Measurements from ENCODE around the gene LPAR5. TPM values are rescaled to one million over a fixed set of nuclear protein-coding genes. Genes with fewer than 3 reads are reported as not detected.
A peak's percentile ranks its signal among the peaks of the same experiment; 100 is the strongest.

Gene LPAR5
- total RNA-seq: 10 to 100 TPM; 15.8 to 18.5 TPM

DNA sequence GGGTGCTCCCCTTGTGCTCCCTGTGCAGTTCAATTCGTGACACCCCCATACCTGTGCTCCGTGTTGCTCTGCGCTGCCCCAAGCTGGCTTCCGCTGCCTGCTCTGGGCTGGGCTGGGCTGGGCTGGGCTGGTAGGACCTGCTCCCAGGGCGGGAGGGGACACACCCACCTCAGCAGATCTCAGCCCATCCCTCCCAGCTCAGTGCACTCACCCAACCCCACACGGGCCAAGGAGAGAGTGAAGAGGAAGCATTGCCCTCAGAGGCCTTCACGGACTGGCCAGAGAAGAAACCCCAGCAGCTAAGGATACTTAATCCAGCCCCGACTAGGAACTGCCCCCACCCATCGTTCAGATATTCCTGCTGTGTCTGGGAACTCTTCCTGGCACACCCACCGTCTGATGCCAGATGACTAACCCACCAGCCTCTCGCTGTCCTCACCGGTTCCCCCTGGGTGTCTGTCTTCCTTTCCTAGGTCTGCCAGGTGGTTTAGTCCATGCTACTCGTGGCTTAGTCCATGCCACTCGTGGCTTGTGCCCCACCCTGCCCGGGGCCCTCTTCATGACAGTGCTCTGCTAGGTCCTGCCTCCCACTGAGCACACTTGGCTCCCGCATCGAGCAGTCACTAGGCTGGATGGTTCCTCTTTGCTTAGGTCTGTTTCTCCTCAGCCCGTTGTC lies at the start of gene LPAR5:
LPAR5 (minus strand) TSS at position 104 of the 676 bp plus-strand sequence. CDS start 14,711 bp downstream, outside the sequence.
- Mint-ChIP-seq H3K27ac (peak within 1 kb of the TSS; percentile 92), H3K9me3 (ENCODE audit: low read depth) (no peaks in the 10 kb centered on the region), H3K4me1 (peaks cover 44% of the 10 kb centered on the region), H3K4me3 (peak within 1 kb of the TSS; percentile 77), H3K27me3 (no peaks in the 10 kb centered on the region), H3K36me3 (peaks cover 4% of the 10 kb centered on the region)
- ATAC-seq (peak; percentile 68), DNase-seq (peak; percentile 79)
- CTCF ChIA-PET: interaction anchor here (1.0 to 2.1 kb wide), 8 partner anchors 14 to 131 kb away, joined by 3 to 8 read pairs (median 4); partner anchors contain the start of genes PTMS and ZNF384

DNA sequence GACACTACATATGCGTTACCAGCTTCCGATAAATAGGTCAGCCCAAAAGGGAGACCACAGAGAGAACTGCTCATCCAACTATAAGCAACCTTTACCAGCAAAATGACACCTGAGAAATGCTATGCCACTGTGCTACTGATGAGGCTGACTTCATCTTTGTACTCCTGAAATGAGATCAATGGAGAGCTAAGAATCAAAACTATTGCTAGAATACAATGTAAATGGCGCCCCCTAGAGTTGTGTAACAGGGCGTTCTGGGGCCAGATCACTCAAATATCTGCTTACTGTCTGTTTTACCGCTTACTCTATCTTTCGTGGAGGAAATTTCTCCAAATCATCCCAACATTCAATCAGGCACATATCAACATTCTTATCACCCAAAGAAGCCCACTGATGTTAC lies 48.9 kb upstream of the LPAR5 start:
- no peak overlapping the region for H3K4me3 Mint-ChIP-seq
- no peaks in the 10 kb centered on the region for H3K9me3 Mint-ChIP-seq (ENCODE audit: low read depth)
- no peaks in the 10 kb centered on the region for H3K27me3 Mint-ChIP-seq
- ATAC-seq: no peak
- CTCF ChIA-PET: interaction anchor here (0.7 to 3.8 kb wide), 24 partner anchors 11 to 152 kb away, joined by 3 to 36 read pairs (median 4); partner anchors contain the start of genes COPS7A, MLF2 and PTMS
- H3K36me3 Mint-ChIP-seq: peaks cover 42% of the 10 kb centered on the region
- H3K27ac Mint-ChIP-seq: peak overlapping the region; percentile 64
- H3K4me1 Mint-ChIP-seq: peaks cover 42% of the 10 kb centered on the region
- peak; percentile 69 for DNase-seq

GRCh38 chr12:6676962-6677361 lies 41.2 kb upstream of the LPAR5 start:
- DNase-seq (no peak), ATAC-seq (no peak)
- no peak overlapping the region for H3K27ac Mint-ChIP-seq
- no peak overlapping the region for H3K4me3 Mint-ChIP-seq
- H3K27me3 Mint-ChIP-seq: no peaks in the 10 kb centered on the region
- CTCF ChIA-PET: interaction anchor here (1.2 to 1.6 kb wide), 2 partner anchors 10 to 11 kb away, joined by 4 read pairs; no protein-coding TSS in a partner anchor
- H3K36me3 Mint-ChIP-seq: peaks cover 59% of the 10 kb centered on the region
- no peaks in the 10 kb centered on the region for H3K9me3 Mint-ChIP-seq (ENCODE audit: low read depth)
- H3K4me1 Mint-ChIP-seq: no peaks in the 10 kb centered on the region

GRCh38 chr12:6672143-6672542 lies 36.4 kb upstream of the LPAR5 start:
- CTCF ChIA-PET: no interaction called here
- no peak for ATAC-seq
- peaks cover 67% of the 10 kb centered on the region for H3K36me3 Mint-ChIP-seq

GRCh38 chr12:6667559-6668210 lies 31.9 kb upstream of the LPAR5 start:
- DNase-seq: no peak
- peaks cover 52% of the 10 kb centered on the region for H3K36me3 Mint-ChIP-seq
- no peak for ATAC-seq
- no peaks in the 10 kb centered on the region for H3K9me3 Mint-ChIP-seq (ENCODE audit: low read depth)
- no peak overlapping the region for H3K4me3 Mint-ChIP-seq
- H3K4me1 Mint-ChIP-seq: peaks cover 14% of the 10 kb centered on the region
- H3K27ac Mint-ChIP-seq: peak overlapping the region; percentile 0
- CTCF ChIA-PET: interaction anchor here (0.7 to 1.6 kb wide), 4 partner anchors 17 to 54 kb away, joined by 3 to 6 read pairs (median 5); partner anchors contain the start of gene ZNF384
- H3K27me3 Mint-ChIP-seq: no peaks in the 10 kb centered on the region

More at GRCh38 chr12:6672143-6672542, 36.4 kb upstream of the LPAR5 start:
- Mint-ChIP-seq H3K27me3 (no peaks in the 10 kb centered on the region), H3K27ac (no peak overlapping the region), H3K9me3 (ENCODE audit: low read depth) (no peaks in the 10 kb centered on the region), H3K4me3 (no peak overlapping the region), H3K4me1 (no peaks in the 10 kb centered on the region)
- DNase-seq: no peak

DNA sequence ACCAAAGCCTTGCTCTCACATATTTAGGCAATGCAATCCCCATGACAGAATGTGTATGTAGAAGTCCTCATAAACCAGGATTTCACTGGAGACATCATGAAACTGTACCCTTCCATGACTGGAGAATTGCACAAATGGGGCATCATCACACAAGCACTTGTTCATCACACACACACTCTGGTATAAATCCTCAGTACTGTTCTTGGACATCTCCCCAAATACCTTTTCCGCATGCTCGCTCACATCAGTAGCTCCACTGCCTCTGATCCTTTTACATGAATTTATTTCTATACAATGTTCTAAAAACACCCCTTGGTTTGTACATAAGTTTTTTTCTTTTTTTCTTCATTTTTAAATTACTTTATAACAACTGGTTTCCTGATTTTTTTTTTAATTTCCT lies 30.5 kb upstream of the LPAR5 start:
- ATAC-seq: no peak
- no peak for DNase-seq
- no peak overlapping the region for H3K27ac Mint-ChIP-seq
- H3K36me3 Mint-ChIP-seq: peaks cover 39% of the 10 kb centered on the region
- CTCF ChIA-PET: interaction anchor here (1.5 to 1.9 kb wide), 4 partner anchors 12 to 86 kb away, joined by 4 to 6 read pairs (median 4); partner anchors contain the start of genes MLF2 and ZNF384
- no peaks in the 10 kb centered on the region for H3K27me3 Mint-ChIP-seq
- H3K9me3 Mint-ChIP-seq (ENCODE audit: low read depth): no peaks in the 10 kb centered on the region
- peaks cover 24% of the 10 kb centered on the region for H3K4me1 Mint-ChIP-seq
- no peak overlapping the region for H3K4me3 Mint-ChIP-seq

GRCh38 chr12:6664902-6665301 lies 29.1 kb upstream of the LPAR5 start:
- Mint-ChIP-seq H3K27me3 (no peaks in the 10 kb centered on the region), H3K4me3 (no peak overlapping the region), H3K27ac (peak overlapping the region; percentile 92), H3K36me3 (peaks cover 29% of the 10 kb centered on the region), H3K4me1 (peaks cover 24% of the 10 kb centered on the region), H3K9me3 (ENCODE audit: low read depth) (no peaks in the 10 kb centered on the region)
- CTCF ChIA-PET: interaction anchor here (1.6 to 1.9 kb wide), 4 partner anchors 13 to 88 kb away, joined by 4 to 5 read pairs (median 4); partner anchors contain the start of genes MLF2 and ZNF384
- DNase-seq (no peak), ATAC-seq (no peak)

DNA sequence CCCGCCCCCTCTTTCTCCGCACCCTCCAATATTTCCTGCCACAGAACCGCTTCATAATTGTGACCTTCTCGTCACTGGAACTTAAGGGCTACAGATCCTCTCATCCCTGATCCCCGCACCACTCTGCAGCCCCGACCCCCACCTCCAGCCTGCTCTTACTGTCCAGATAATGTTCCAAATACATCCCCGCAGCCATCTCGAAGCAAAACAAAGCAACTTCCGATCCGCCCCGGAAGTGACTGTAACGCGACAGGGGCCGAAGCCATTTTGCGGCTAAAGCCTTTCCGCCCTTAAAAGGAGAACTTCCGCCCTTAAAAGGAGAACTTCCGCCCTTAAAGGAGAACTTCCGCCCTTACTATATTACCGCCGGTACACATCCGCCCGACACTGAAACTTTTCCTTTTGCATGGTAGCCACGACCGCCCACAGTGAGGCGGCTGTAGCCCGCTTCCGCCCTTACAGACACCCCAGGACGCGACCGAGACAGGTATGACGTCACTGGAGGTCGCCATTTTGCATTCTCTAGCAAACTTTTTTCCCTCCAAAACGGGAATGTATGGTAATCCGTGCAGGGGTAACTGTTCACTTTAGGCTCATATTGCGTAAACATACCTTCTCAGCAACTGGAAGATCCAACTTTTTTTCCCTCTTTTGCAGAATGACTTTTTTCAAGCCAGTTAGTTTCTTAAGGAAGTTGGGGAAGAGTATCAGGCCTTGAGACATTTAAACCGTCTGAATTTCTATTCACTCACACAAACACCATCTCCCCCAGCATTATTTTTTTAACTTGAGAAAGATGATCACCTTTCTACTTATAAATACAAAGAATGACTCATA lies 27.4 kb upstream of the LPAR5 start, which contains the start of gene ING4:
ING4 (minus strand) TSS at position 214 of the 837 bp plus-strand sequence; CDS start at position 196, 18 bp downstream.
- DNase-seq (peak; percentile 99), ATAC-seq (peak; percentile 98)
- peaks cover 19% of the 10 kb centered on the region for H3K36me3 Mint-ChIP-seq
- CTCF ChIA-PET: interaction anchor here (0.6 to 1.6 kb wide), 4 partner anchors 19 to 209 kb away, joined by 3 to 5 read pairs (median 4); no protein-coding TSS in a partner anchor
- peak within 1 kb of the TSS; percentile 92 for H3K27ac Mint-ChIP-seq
- H3K4me1 Mint-ChIP-seq: peaks cover 24% of the 10 kb centered on the region
- H3K27me3 Mint-ChIP-seq: no peaks in the 10 kb centered on the region
- no peaks in the 10 kb centered on the region for H3K9me3 Mint-ChIP-seq (ENCODE audit: low read depth)
- peak within 1 kb of the TSS; percentile 88 for H3K4me3 Mint-ChIP-seq

- CTCF ChIA-PET: interaction anchor here (1.4 kb wide), 1 partner anchor 27 kb away, joined by 5 read pairs; the partner anchor contains the start of gene LPAR5
- H3K9me3 Mint-ChIP-seq (ENCODE audit: low read depth): no peaks in the 10 kb centered on the region
- H3K27ac Mint-ChIP-seq: peak overlapping the region; percentile 92
- no peaks in the 10 kb centered on the region for H3K27me3 Mint-ChIP-seq
- peak; percentile 64 for ATAC-seq
- DNase-seq: no peak
- H3K4me1 Mint-ChIP-seq: peaks cover 24% of the 10 kb centered on the region
- peaks cover 15% of the 10 kb centered on the region for H3K36me3 Mint-ChIP-seq
- peak overlapping the region; percentile 88 for H3K4me3 Mint-ChIP-seq
Observed at GRCh38 chr12:6662602-6662905, 26.8 kb upstream of the LPAR5 start.

DNA sequence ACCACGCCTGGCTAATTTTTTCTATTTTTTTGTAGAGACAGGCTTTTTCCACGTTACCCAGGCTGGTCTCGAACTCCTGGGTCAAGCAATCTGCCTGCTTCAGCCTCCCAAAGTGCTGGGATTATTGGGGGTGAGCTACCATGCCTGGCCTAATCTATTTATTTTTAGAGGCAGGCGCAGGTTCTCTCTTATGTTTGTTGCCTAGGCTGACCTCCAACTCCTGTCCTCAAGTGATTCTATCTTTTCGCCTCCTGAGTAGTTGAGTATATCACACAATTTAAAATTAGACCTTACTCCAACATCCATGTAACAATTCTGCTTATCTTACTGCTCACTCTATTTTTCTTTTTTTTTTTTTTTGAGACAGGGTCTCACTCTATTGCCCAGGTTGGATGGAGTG lies 18.2 kb upstream of the LPAR5 start:
- no peaks in the 10 kb centered on the region for H3K4me1 Mint-ChIP-seq
- H3K27me3 Mint-ChIP-seq: no peaks in the 10 kb centered on the region
- DNase-seq (no peak), ATAC-seq (no peak)
- no peaks in the 10 kb centered on the region for H3K9me3 Mint-ChIP-seq (ENCODE audit: low read depth)
- CTCF ChIA-PET: interaction anchor here (0.6 kb wide), 1 partner anchor 26 kb away, joined by 3 read pairs; no protein-coding TSS in a partner anchor
- H3K36me3 Mint-ChIP-seq: peaks cover 17% of the 10 kb centered on the region
- H3K27ac Mint-ChIP-seq: no peak overlapping the region
- H3K4me3 Mint-ChIP-seq: no peak overlapping the region

GRCh38 chr12:6653342-6653741 lies 17.6 kb upstream of the LPAR5 start:
- Mint-ChIP-seq H3K4me1 (no peaks in the 10 kb centered on the region), H3K9me3 (ENCODE audit: low read depth) (no peaks in the 10 kb centered on the region), H3K36me3 (peaks cover 17% of the 10 kb centered on the region), H3K4me3 (no peak overlapping the region), H3K27me3 (no peaks in the 10 kb centered on the region), H3K27ac (no peak overlapping the region)
- ATAC-seq (no peak), DNase-seq (no peak)
- CTCF ChIA-PET: interaction anchor here (1.8 kb wide), 1 partner anchor 8 kb away, joined by 4 read pairs; no protein-coding TSS in a partner anchor

DNA sequence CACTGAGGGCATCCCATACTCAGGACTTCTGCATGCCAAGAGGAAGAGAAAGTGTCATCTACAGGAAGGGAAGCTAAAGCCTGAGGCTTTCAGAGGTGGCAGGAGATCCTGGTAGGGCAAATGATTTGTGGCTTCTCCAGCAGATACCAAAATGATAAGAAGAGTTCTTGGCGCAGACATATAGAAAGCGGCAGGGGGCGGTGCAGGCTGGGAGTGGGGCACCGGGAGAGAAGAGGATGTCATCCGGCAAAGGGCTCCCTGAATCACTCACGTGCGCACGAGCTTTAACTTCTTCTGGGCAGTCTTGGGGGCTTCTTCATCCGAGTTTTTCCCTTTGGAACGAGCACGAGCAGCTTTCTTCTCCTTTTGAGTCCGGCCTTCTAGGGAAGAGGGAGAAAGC lies 16.6 kb upstream of the LPAR5 start:
- Mint-ChIP-seq H3K4me1 (no peaks in the 10 kb centered on the region), H3K9me3 (ENCODE audit: low read depth) (no peaks in the 10 kb centered on the region), H3K4me3 (no peak overlapping the region), H3K36me3 (peaks cover 19% of the 10 kb centered on the region), H3K27ac (no peak overlapping the region), H3K27me3 (no peaks in the 10 kb centered on the region)
- CTCF ChIA-PET: interaction anchor here (1.8 kb wide), 1 partner anchor 9 kb away, joined by 4 read pairs; no protein-coding TSS in a partner anchor
- ATAC-seq: no peak
- no peak for DNase-seq

- Mint-ChIP-seq H3K27me3 (no peaks in the 10 kb centered on the region), H3K9me3 (ENCODE audit: low read depth) (no peaks in the 10 kb centered on the region), H3K4me1 (peaks cover 8% of the 10 kb centered on the region), H3K36me3 (peaks cover 24% of the 10 kb centered on the region), H3K27ac (no peak overlapping the region), H3K4me3 (no peak overlapping the region)
- no peak for ATAC-seq
- CTCF ChIA-PET: no interaction called here
- no peak for DNase-seq
Observed at GRCh38 chr12:6650832-6651231, 15.1 kb upstream of the LPAR5 start.
